ENCODE results near the gene RABEP2.
"Not testable (repeated sequence)": the region's sequence is repeated elsewhere in the genome, so short reads cannot be mapped to it uniquely, and the experiment has no call there.

DNA sequence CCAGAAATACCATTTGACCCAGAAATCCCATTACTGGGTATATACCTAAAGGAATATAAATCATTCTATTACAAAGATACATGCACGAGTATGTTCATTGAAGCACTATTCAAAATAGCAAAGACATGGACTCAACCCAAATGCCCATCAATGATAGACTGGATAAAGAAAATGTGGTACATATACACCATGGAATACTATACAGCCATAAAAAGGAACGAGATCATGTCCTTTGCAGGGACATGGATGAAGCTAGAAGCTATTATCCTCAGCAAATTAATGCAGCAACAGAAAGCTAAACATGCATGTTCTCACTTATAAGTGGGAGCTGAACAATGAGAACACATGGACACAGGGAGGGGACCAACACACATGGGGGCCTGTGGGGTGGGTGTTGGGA is 1.2 kb upstream of the RABEP2 start:
- TF ChIP-seq, protein P1, sequence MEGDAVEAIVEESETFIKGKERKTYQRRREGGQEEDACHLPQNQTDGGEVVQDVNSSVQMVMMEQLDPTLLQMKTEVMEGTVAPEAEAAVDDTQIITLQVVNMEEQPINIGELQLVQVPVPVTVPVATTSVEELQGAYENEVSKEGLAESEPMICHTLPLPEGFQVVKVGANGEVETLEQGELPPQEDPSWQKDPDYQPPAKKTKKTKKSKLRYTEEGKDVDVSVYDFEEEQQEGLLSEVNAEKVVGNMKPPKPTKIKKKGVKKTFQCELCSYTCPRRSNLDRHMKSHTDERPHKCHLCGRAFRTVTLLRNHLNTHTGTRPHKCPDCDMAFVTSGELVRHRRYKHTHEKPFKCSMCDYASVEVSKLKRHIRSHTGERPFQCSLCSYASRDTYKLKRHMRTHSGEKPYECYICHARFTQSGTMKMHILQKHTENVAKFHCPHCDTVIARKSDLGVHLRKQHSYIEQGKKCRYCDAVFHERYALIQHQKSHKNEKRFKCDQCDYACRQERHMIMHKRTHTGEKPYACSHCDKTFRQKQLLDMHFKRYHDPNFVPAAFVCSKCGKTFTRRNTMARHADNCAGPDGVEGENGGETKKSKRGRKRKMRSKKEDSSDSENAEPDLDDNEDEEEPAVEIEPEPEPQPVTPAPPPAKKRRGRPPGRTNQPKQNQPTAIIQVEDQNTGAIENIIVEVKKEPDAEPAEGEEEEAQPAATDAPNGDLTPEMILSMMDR (optimal IDR thresholded peaks at IDR 0.05 in 1 of 3, IDR thresholded peaks at IDR 0.05 in 1 of 3, conservative IDR thresholded peaks at IDR 0.05 in 1 of 3; ENCODE audit: extremely low read depth in 1 of 3, insufficient read depth in 2 of 3, low read length in 3 of 3), result not testable (repeated sequence)
- TF ChIP-seq EZH2 (IDR thresholded peaks at IDR 0.05; ENCODE audit: low read length), result not testable (repeated sequence)
